ENCODE results near the gene NKD2.

Gene NKD2

DNA sequence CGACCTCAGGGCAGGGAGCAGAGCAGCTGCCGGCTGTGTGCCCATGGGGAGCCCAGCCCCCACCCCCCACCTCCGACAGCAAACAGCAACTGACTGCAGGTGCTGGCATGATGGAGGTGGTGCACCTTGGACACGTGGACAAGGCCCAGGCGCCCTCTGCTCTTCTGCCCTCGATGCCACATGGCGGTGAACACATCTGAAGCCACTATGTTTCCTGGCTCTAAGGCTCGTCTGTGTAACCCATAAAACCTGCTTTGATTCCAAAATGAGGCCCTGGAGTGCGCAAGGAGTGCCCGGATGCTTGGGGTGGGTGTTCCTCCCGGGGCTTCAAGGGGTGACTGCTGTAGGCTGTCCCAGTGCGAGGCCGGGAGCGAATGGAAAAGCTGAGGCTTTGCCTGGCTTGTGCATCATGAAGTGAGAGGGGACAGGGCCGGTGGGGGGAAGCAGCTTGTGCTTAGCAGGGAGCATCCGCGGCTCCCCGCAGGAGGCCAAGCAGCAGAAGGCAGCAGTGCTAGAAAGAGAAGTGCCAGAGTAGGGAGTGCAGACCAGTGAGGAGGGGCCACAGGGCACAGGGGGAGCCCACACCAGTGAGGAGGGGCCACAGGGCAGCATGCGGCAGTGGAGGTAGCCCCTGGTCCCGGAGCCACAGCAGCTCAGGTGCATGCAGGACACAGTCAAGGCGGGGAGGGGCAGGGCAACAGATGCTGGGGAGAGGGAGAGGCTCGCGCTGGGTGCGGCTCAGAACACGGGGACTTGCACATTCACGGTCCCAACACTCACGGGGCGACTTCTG is 30.0 kb downstream of the NKD2 start:
- no peak overlapping the region for H3K27ac ChIP-seq
- TF ChIP-seq CTCF (conservative IDR thresholded peaks at IDR 0.05): no peak
- no peak for TF ChIP-seq ZFX (IDR thresholded peaks at IDR 0.05)

DNA sequence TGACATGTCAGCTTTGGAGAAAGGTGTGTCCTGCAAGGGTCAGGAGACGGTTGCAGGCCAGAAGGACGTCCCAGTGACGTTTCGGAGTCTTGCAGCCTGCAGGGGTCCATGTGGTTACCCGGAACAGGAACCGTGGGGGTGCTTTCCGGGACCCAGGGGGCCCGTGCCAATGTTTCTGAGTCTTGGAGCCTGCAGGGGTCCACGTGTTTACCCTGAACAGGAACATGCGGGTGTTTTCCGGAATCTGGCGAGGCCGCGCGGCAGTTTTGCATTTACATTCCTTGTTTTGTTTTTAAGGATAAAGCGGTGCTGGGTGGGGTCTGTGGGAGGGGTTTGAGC is 30.6 kb downstream of the NKD2 start:
- no peak overlapping the region for H3K27ac ChIP-seq
- TF ChIP-seq CTCF (conservative IDR thresholded peaks at IDR 0.05) (no peak), ZFX (IDR thresholded peaks at IDR 0.05) (no peak)

DNA sequence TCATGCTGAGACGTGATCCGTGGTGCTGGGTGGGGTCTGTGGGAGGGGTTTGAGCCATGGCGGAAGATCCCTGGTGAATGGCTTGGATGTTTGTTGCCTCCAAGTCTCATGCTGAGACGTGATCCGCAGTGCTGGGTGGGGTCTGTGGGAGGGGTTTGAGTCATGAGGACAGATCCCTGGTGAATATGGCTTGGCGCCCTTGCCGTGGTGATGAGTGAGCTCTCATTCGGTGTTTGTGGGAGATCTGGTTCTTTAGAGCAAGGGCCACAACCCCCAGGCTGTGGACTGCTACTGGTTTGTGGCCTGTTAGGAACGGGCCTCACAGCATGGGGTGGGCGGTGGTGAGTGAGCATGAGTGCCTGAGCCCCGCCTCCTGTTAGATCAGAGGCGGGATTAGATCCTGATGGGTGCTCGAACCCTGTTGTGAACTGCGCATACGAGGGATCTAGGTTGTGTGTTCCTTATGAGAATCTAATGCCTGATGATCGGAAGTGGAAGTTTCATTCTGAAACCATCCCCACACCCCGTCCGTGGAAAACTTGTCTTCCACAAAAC is 31.2 kb downstream of the NKD2 start:
- H3K27ac ChIP-seq: no peak overlapping the region
- TF ChIP-seq ZFX (IDR thresholded peaks at IDR 0.05) (no peak), CTCF (conservative IDR thresholded peaks at IDR 0.05) (no peak)

DNA sequence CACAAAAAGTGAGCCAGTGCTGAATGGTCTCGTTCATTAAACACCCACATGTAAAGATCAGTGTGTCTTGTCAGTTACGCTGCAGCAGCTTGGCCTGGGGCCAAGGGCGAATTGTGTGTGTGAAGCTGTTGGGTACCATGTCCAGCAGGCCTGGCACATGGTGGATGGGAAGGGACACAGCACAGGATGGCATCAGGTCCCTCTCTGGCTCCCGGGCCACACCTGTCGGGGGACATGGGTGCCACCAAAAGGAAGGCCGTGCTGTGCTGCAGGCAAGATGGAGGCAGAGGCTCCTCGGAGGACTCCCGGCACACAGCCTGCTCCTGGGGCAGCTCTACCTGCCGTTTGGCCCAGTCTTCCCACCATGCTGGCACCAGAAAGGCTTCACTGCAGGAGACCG is 32.0 kb downstream of the NKD2 start:
- TF ChIP-seq ZFX (IDR thresholded peaks at IDR 0.05) (no peak), CTCF (conservative IDR thresholded peaks at IDR 0.05) (no peak)

GRCh38 chr5:1041225-1042143 is 32.9 kb downstream of the NKD2 start:
- TF ChIP-seq ZFX (IDR thresholded peaks at IDR 0.05): no peak
- TF ChIP-seq CTCF (conservative IDR thresholded peaks at IDR 0.05): no peak
- H3K27ac ChIP-seq: peak overlapping the region; percentile 7; the same call in 1 of the 2 replicates

More for the DNA sequence above, 32.0 kb downstream of the NKD2 start:
- no peak overlapping the region for H3K27ac ChIP-seq

- no peak for TF ChIP-seq CTCF (conservative IDR thresholded peaks at IDR 0.05)
- no peak for TF ChIP-seq ZFX (IDR thresholded peaks at IDR 0.05)
These were observed 34.0 kb downstream of the NKD2 start for GRCh38 chr5:1042626-1043025.

GRCh38 chr5:1043327-1043726 is 34.7 kb downstream of the NKD2 start:
- H3K27ac ChIP-seq: no peak overlapping the region
- TF ChIP-seq CTCF (conservative IDR thresholded peaks at IDR 0.05): no peak
- no peak for TF ChIP-seq ZFX (IDR thresholded peaks at IDR 0.05)

More at GRCh38 chr5:1042626-1043025, 34.0 kb downstream of the NKD2 start:
- peak overlapping the region; percentile 7; the same call in 1 of the 2 replicates for H3K27ac ChIP-seq

All from C4-2B (cell line).